VCaP (cell line): ENCODE measurements around the gene POLL.

Experiments
- H3K27ac ChIP-seq: fragments of 450-650 bp; 2 replicates; pipeline ENCODE4 v1.5.1; 2017
- CTCF ChIP-seq: fragments of 450-650 bp; conservative IDR thresholded peaks from 2 replicates; pipeline ENCODE4 v1.5.1; 2017; ENCODE audit warnings: mild to moderate bottlenecking, moderate library complexity

POLL gene

GRCh38 chr10:101575580-101576210 is 12.4 kb downstream of the POLL start:
- no peak for TF ChIP-seq CTCF
- H3K27ac ChIP-seq, result no peak overlapping the region

- no peak for TF ChIP-seq CTCF
- no peak overlapping the region for H3K27ac ChIP-seq
These were observed 13.0 kb downstream of the POLL start for GRCh38 chr10:101575091-101575490.

GRCh38 chr10:101573885-101574753 is 13.9 kb downstream of the POLL start:
- H3K27ac ChIP-seq, result no peak overlapping the region
- TF ChIP-seq CTCF, result no peak

GRCh38 chr10:101572785-101573184 is 15.3 kb downstream of the POLL start:
- no peak for TF ChIP-seq CTCF
- no peak overlapping the region for H3K27ac ChIP-seq

- no peak for TF ChIP-seq CTCF
- no peak overlapping the region for H3K27ac ChIP-seq
These were observed 15.9 kb downstream of the POLL start for GRCh38 chr10:101572126-101572525.

GRCh38 chr10:101571271-101571925 is 16.7 kb downstream of the POLL start:
- no peak for TF ChIP-seq CTCF
- no peak overlapping the region; the same call in 1 of the 2 replicates for H3K27ac ChIP-seq
